ENCODE results near the gene GRM7. TPM values are rescaled to one million over a fixed set of nuclear protein-coding genes. Genes with fewer than 3 reads are reported as not detected.

Gene GRM7
- total RNA-seq, 1 experiment from 2014 or later: not detected

- CTCF ChIA-PET: no interaction called here
- H3K9ac ChIP-seq (ENCODE audit: low read length): no peak overlapping the region
- POLR2A ChIA-PET: no interaction called here
Measured at GRCh38 chr3:7000501-7000900, 139.6 kb downstream of the GRM7 start.

More at GRCh38 chr3:7000501-7000900, 139.6 kb downstream of the GRM7 start:
- DNase-seq (ENCODE audit: low read depth, low spot score) (no peak), ATAC-seq (no peak)
- H3K4me3 ChIP-seq (replicated peaks in 1 of 2; ENCODE audit: low read depth in 1 of 2, low read length in 2 of 2): no peak overlapping the region
- intact Hi-C loops (cut with micrococcal nuclease): no loop called here
- H3K79me2 ChIP-seq (ENCODE audit: insufficient read depth, low read length): no peaks in the 10 kb centered on the region
- TF ChIP-seq EGR1 (IDR thresholded peaks at IDR 0.05; ENCODE audit: low read depth) (no peak), SIN3A (IDR thresholded peaks at IDR 0.05; ENCODE audit: low read depth) (no peak), REST (IDR thresholded peaks at IDR 0.05; ENCODE audit: low read depth) (no peak), SRF (IDR thresholded peaks at IDR 0.05; ENCODE audit: low read depth) (no peak), YY1 (IDR thresholded peaks at IDR 0.05; ENCODE audit: extremely low read depth, insufficient replicate concordance, low read depth, low read length) (no peak), ZFX (IDR thresholded peaks at IDR 0.05) (no peak), CEBPB (IDR thresholded peaks at IDR 0.05; ENCODE audit: low read depth) (no peak)
- TF ChIP-seq, protein P1, sequence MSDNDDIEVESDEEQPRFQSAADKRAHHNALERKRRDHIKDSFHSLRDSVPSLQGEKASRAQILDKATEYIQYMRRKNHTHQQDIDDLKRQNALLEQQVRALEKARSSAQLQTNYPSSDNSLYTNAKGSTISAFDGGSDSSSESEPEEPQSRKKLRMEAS (IDR thresholded peaks at IDR 0.05): no peak
- TF ChIP-seq, protein P2, sequence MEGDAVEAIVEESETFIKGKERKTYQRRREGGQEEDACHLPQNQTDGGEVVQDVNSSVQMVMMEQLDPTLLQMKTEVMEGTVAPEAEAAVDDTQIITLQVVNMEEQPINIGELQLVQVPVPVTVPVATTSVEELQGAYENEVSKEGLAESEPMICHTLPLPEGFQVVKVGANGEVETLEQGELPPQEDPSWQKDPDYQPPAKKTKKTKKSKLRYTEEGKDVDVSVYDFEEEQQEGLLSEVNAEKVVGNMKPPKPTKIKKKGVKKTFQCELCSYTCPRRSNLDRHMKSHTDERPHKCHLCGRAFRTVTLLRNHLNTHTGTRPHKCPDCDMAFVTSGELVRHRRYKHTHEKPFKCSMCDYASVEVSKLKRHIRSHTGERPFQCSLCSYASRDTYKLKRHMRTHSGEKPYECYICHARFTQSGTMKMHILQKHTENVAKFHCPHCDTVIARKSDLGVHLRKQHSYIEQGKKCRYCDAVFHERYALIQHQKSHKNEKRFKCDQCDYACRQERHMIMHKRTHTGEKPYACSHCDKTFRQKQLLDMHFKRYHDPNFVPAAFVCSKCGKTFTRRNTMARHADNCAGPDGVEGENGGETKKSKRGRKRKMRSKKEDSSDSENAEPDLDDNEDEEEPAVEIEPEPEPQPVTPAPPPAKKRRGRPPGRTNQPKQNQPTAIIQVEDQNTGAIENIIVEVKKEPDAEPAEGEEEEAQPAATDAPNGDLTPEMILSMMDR (IDR thresholded peaks at IDR 0.05 in 2 of 3, conservative IDR thresholded peaks at IDR 0.05 in 1 of 3; ENCODE audit: borderline replicate concordance in 1 of 3, insufficient read depth in 1 of 3, low read depth in 2 of 3, low read length in 2 of 3): no peak
- no peaks in the 10 kb centered on the region for H3K4me1 ChIP-seq (ENCODE audit: control insufficient read depth in 1 of 2, insufficient read depth in 2 of 2, low read length in 2 of 2)
- no TSS peak for BruUV-seq (replicated peaks)
- H3K9me3 ChIP-seq (ENCODE audit: control insufficient read depth in 1 of 2, insufficient read depth in 1 of 2, low read depth in 1 of 2, low read length in 2 of 2): no peaks in the 10 kb centered on the region
- H3K27me3 ChIP-seq (ENCODE audit: insufficient read depth, low read length): no peaks in the 10 kb centered on the region
- H2AFZ ChIP-seq (ENCODE audit: low read depth, low read length, poor library complexity, severe bottlenecking): no peak overlapping the region
- no peaks in the 10 kb centered on the region for H3K36me3 ChIP-seq (ENCODE audit: control insufficient read depth in 1 of 2, insufficient read depth in 2 of 2, low read length in 2 of 2)
- RAD21 ChIA-PET (ENCODE audit: low non-redundant PET in 1 of 2, low total read pairs in 2 of 2, uncharacterized antibody in 2 of 2, unreplicated experiment in 2 of 2): no interaction called here
- H4K20me1 ChIP-seq (ENCODE audit: insufficient read depth): no peaks in the 10 kb centered on the region
- H3K4me2 ChIP-seq (ENCODE audit: low read length): no peak overlapping the region
- H3K9me2 ChIP-seq (ENCODE audit: insufficient read depth): no peaks in the 10 kb centered on the region
- H3K27ac ChIP-seq (ENCODE audit: low read depth, low read length): no peak overlapping the region
